ENCODE measurements around the gene TAP1. TPM values are rescaled to one million over a fixed set of nuclear protein-coding genes. Genes with fewer than 3 reads are reported as not detected.

TAP1 gene
- 5.1 and 12.0 TPM in 2 replicates for total RNA-seq (2011; cell fraction: chromatin; rRNA removed; ENCODE audit: low replicate concordance)
- total RNA-seq (2011; cell fraction: nucleolus; rRNA removed): 7.8 and 9.3 TPM in 2 replicates
- total RNA-seq (2011; cell fraction: nucleoplasm; rRNA removed): 6.3 and 7.5 TPM in 2 replicates
- 3.5 and 8.6 TPM in 2 replicates for total RNA-seq (2014; rRNA removed)
- total RNA-seq (2014; rRNA removed; fragmentation: Illumina TruSeq; extraction: Trizol): 2.6 and 4.2 TPM in 2 replicates
- total RNA-seq (2015; rRNA removed; fragmentation: Illumina TruSeq; extraction: Trizol): 3.6 and 3.9 TPM in 2 replicates
- 5.5 and 6.3 TPM in 2 replicates for total RNA-seq (2021)
- 4.3 and 9.2 TPM in 2 replicates for polyA plus RNA-seq (2011; rRNA removed)
- polyA plus RNA-seq (2011; cell fraction: cytosol; rRNA removed): 5.1 and 6.7 TPM in 2 replicates
- 6.2 and 11.2 TPM in 2 replicates for polyA plus RNA-seq (2011; cell fraction: nucleus; rRNA removed)
- 6.4 and 12.2 TPM in 2 replicates for polyA plus RNA-seq (2012)
- polyA plus RNA-seq (2014; fragmentation: Illumina TruSeq; extraction: Trizol): 4.0 and 4.9 TPM in 2 replicates
- 1 to 10 TPM; 1.3 to 1.7 TPM for polyA plus RNA-seq (2014; fragmentation: Nextera tagmentation; extraction: Ambion mirVana)
- polyA plus RNA-seq (2014; rRNA removed): 6.0 and 6.9 TPM in 2 replicates
- 4.4 and 6.5 TPM in 2 replicates for polyA minus RNA-seq (2011; rRNA and poly(A)+ RNA removed)
- polyA minus RNA-seq (2011; cell fraction: cytosol; rRNA and poly(A)+ RNA removed): 2.5 and 3.3 TPM in 2 replicates
- 1.5 and 3.1 TPM in 2 replicates for polyA minus RNA-seq (2011; cell fraction: nucleus; rRNA and poly(A)+ RNA removed)
- percentile 44 among the genes with signal in this experiment for Bru-seq, nascent RNA
- percentile 37 among the genes with signal in this experiment for BruChase-seq, experiment 1, labeled RNA remaining after a 2-hour chase
- BruChase-seq, experiment 2, labeled RNA remaining after a 6-hour chase: percentile 40 among the genes with signal in this experiment
- long read RNA-seq, experiment 1, transcript TAP1-201 (11 exons, 2,959 nt): major isoform, 29 of 34 reads
- long read RNA-seq, experiment 1, partial matches to known transcripts: 0 of 34 reads
- long read RNA-seq, experiment 1, other reads (novel, unspliced or antisense): 5 of 34 reads
- long read RNA-seq, experiment 2, partial matches to known transcripts: 2 of 5 reads
- long read RNA-seq, experiment 2, other reads (novel, unspliced or antisense): 0 of 5 reads
- long read RNA-seq, experiment 3, partial matches to known transcripts: 0 of 1 reads
- long read RNA-seq, experiment 3, other reads (novel, unspliced or antisense): 0 of 1 reads

DNA sequence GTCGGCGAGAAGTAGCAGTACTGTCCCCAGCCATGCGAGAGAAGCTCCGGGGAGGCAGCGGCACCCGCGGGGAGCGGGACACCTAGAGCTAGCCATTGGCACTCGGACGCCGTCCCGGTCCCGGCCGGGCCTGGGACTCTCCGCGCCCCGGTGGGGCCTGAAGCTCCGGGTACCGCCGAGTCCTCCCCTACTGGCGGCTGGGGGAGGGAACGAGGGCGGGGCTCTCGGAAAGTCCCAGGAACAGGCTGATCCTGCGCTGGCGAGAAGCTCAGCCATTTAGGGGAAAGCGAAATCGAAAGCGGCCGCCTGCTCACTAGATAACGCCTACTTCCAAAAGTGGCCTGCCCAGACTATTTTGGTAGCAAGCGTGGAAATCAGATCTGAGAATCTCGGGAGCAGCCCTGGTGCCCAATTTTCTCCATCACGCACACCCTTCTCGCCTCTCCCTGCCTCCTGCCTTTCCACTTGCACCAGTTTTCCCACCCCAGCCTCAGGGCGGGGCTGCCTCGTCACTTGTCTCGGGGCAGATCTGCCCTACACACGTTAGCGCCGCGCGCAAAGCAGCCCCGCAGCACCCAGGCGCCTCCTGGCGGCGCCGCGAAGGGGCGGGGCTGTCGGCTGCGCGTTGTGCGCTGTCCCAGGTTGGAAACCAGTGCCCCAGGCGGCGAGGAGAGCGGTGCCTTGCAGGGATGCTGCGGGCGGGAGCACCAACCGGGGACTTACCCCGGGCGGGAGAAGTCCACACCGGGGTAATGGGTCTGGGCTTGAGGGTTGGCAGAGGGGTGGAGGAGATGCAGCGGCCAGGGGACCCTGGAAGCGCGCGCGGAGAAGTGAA, at the start of gene TAP1, which contains the start of gene PSMB9:
Gene TAP1 (minus strand): TSS at position 164 of the 835 bp plus-strand sequence. CDS start 68 bp downstream, at position 96.
Gene PSMB9 (plus strand): TSS at position 652 of the 835 bp plus-strand sequence. CDS start 38 bp downstream, at position 690.
- intact Hi-C loops (cut with micrococcal nuclease): loop anchor here (1.0 kb wide), 1 partner anchor 15 kb away; the partner anchor contains the start of gene TAP2
- POLR2A ChIA-PET: interaction anchor here (0.6 to 7.5 kb wide), 13 partner anchors 8 to 1062 kb away, joined by 3 to 56 read pairs (median 5); partner anchors contain the start of gene TAP2
- CTCF ChIA-PET (ENCODE audit: low intra/inter-chr PET ratio): interaction anchor here (0.9 to 2.1 kb wide), 7 partner anchors 9 to 21 kb away, joined by 3 to 27 read pairs (median 6); partner anchors contain the start of gene TAP2
- H3K27ac ChIP-seq (ENCODE audit: extremely low read depth, low read depth, low read length): peak within 1 kb of the TSS; percentile 61
- peak within 1 kb of the TSS; percentile 91 for H3K4me2 ChIP-seq (ENCODE audit: insufficient read depth, low read length)
- H3K79me2 ChIP-seq (ENCODE audit: control insufficient read depth, insufficient read depth, low read length): no peaks in the 10 kb centered on the region
- no TSS peak for BruUV-seq (replicated peaks)
- H3K36me3 ChIP-seq (ENCODE audit: control insufficient read depth, insufficient read depth, low read length): no peaks in the 10 kb centered on the region
- ATAC-seq: peak; percentile 98
- 2% methylated on average over 63 of the region's 68 CpGs for WGBS (ENCODE audit: insufficient coverage, low coverage, missing lambda C conversion rate)
- peak; percentile 86 for FAIRE-seq
- H4K20me1 ChIP-seq (replicated peaks; ENCODE audit: control insufficient read depth, insufficient read depth, low read length): peaks cover 8% of the 10 kb centered on the region; the same call in 1 of the 2 replicates
- DNase-seq (ENCODE audit: extremely low read depth in 1 of 4, low spot score in 3 of 4): peak; percentile 94 to 96 (median 95)
- peak within 1 kb of the TSS; percentile 99 for H2AFZ ChIP-seq (ENCODE audit: low read depth, low read length)
- H3K9ac ChIP-seq (ENCODE audit: insufficient read depth in 1 of 2, low read depth in 2 of 2, low read length in 2 of 2): peak within 1 kb of the TSS; percentile 66 to 93
- in situ Hi-C loops (cut with MboI): no loop called here
- no peaks in the 10 kb centered on the region for H3K9me3 ChIP-seq (replicated peaks; ENCODE audit: control insufficient read depth, insufficient read depth, low read depth, low read length)
- peaks cover 17 to 47% of the 10 kb centered on the region in 2 experiments for H3K27me3 ChIP-seq (ENCODE audit: control insufficient read depth in 2 of 2, insufficient read depth in 2 of 2, low read length in 2 of 2)
- H3K4me1 ChIP-seq (replicated peaks in 1 of 2; ENCODE audit: control insufficient read depth in 2 of 2, insufficient read depth in 2 of 2, low read length in 2 of 2): peaks cover 27 to 30% of the 10 kb centered on the region in 2 experiments
- peak within 1 kb of the TSS; percentile 65 for H3K4me3 ChIP-seq
- peaks cover 3% of the 10 kb centered on the region for H3K9me1 ChIP-seq (ENCODE audit: control insufficient read depth, insufficient read depth, low read length)
- TF ChIP-seq SRSF3 (IDR thresholded peaks at IDR 0.05; ENCODE audit: insufficient read depth, low read length): no peak
- no peak for TF ChIP-seq CAMTA2 (CRISPR knock-in tag; conservative IDR thresholded peaks at IDR 0.05)
- no peak for TF ChIP-seq GATAD2B (IDR thresholded peaks at IDR 0.05; ENCODE audit: borderline replicate concordance)
- 0 out of 2 replicates have a peak, but pooled peaks have one; percentile 52 for TF ChIP-seq ARID2 (IDR thresholded peaks at IDR 0.05)
- TF ChIP-seq SLC30A9 (CRISPR knock-in tag; IDR thresholded peaks at IDR 0.05): no peak
- TF ChIP-seq, protein P1, sequence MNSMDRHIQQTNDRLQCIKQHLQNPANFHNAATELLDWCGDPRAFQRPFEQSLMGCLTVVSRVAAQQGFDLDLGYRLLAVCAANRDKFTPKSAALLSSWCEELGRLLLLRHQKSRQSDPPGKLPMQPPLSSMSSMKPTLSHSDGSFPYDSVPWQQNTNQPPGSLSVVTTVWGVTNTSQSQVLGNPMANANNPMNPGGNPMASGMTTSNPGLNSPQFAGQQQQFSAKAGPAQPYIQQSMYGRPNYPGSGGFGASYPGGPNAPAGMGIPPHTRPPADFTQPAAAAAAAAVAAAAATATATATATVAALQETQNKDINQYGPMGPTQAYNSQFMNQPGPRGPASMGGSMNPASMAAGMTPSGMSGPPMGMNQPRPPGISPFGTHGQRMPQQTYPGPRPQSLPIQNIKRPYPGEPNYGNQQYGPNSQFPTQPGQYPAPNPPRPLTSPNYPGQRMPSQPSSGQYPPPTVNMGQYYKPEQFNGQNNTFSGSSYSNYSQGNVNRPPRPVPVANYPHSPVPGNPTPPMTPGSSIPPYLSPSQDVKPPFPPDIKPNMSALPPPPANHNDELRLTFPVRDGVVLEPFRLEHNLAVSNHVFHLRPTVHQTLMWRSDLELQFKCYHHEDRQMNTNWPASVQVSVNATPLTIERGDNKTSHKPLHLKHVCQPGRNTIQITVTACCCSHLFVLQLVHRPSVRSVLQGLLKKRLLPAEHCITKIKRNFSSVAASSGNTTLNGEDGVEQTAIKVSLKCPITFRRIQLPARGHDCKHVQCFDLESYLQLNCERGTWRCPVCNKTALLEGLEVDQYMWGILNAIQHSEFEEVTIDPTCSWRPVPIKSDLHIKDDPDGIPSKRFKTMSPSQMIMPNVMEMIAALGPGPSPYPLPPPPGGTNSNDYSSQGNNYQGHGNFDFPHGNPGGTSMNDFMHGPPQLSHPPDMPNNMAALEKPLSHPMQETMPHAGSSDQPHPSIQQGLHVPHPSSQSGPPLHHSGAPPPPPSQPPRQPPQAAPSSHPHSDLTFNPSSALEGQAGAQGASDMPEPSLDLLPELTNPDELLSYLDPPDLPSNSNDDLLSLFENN (IDR thresholded peaks at IDR 0.05; ENCODE audit: low read depth in 2 of 2, low read length in 2 of 2): no peak
- TF ChIP-seq SIN3B (IDR thresholded peaks at IDR 0.05; ENCODE audit: low read depth): no peak
- TF ChIP-seq RBM14 (IDR thresholded peaks at IDR 0.05; ENCODE audit: borderline replicate concordance, insufficient read depth, low read depth, low read length): no peak
- peak; percentile 90 for TF ChIP-seq ZNF75A (CRISPR knock-in tag; IDR thresholded peaks at IDR 0.05)
- 0 out of 2 replicates have a peak, but pooled peaks have one; percentile 14 for TF ChIP-seq ZNF12 (CRISPR knock-in tag; IDR thresholded peaks at IDR 0.05)
- TF ChIP-seq KDM4B (IDR thresholded peaks at IDR 0.05; ENCODE audit: borderline replicate concordance in 2 of 2, low read depth in 1 of 2): peak in 1 of 2 experiments; percentile 13; a peak in 2 of 4 replicates
- TF ChIP-seq ZNF253 (CRISPR knock-in tag; conservative IDR thresholded peaks at IDR 0.05): no peak
- no peak for TF ChIP-seq TEAD2 (tag; IDR thresholded peaks at IDR 0.05)

All from K562 (cell line).